HepG2 (cell line): ENCODE measurements around the gene TTPAL. TPM values are rescaled to one million over a fixed set of nuclear protein-coding genes. Genes with fewer than 3 reads are reported as not detected.
A peak's percentile ranks its signal among the peaks of the same experiment; 100 is the strongest.

Experiments used
- AHR ChIP-seq: IDR thresholded peaks from 2 replicates; pipeline ENCODE4 v1.6.1; 2018; ENCODE audit warnings: missing genetic modification reagents, missing compliant biosample characterization
- CCAR2 ChIP-seq: fragments of 200-400 bp; formaldehyde crosslinking; optimal IDR thresholded peaks from 2 replicates; pipeline ENCODE3; 2018; ENCODE audit warnings: low read depth, mild to moderate bottlenecking, low read length, moderate library complexity
- ELF3 ChIP-seq: IDR thresholded peaks from 2 replicates; pipeline ENCODE4 v1.6.1; 2016; ENCODE audit warnings: missing genetic modification reagents, missing compliant biosample characterization
- ETV6 ChIP-seq: sonication (generic); formaldehyde crosslinking; conservative IDR thresholded peaks from 2 replicates; pipeline ENCODE4 v1.4.0; 2020; ENCODE audit warnings: missing genetic modification reagents
- MAFK ChIP-seq, 2 experiments: IDR thresholded peaks in 1 of 2; conservative IDR thresholded peaks in 1 of 2; 2 replicates each; pipeline ENCODE4 v1.6.1; 2011; ENCODE audit warnings: improper control_type of control experiment in 2 of 2, low read length in 2 of 2
- MXD4 ChIP-seq: IDR thresholded peaks from 2 replicates; pipeline ENCODE4 v1.6.1; 2016; ENCODE audit warnings: mild to moderate bottlenecking, missing biosample characterization, missing genetic modification reagents
- PHF8 ChIP-seq: sonication (generic); formaldehyde crosslinking; IDR thresholded peaks from 2 replicates; pipeline ENCODE4 v1.5.0; 2020; ENCODE audit warnings: missing genetic modification reagents
- TCF12 ChIP-seq, 2 experiments: fragments of 450-650 bp in 1 of 2; sonication (generic) in 1 of 2; formaldehyde crosslinking in 1 of 2; IDR thresholded peaks; 2 replicates each; pipeline versions ENCODE4 v1.6.1 to v1.8.0; 2017 to 2022; ENCODE audit warnings: antibody characterized with exemption in 1 of 2, mild to moderate bottlenecking in 1 of 2, missing genetic modification reagents in 1 of 2, moderate library complexity in 1 of 2
- TEAD2 ChIP-seq: sonication (generic); formaldehyde crosslinking; IDR thresholded peaks from 2 replicates; pipeline ENCODE4 v1.9.0; 2021; ENCODE audit warnings: missing genetic modification reagents
- TOPORS ChIP-seq: sonication (generic); formaldehyde crosslinking; IDR thresholded peaks from 2 replicates; pipeline ENCODE4 v1.8.0; 2023; ENCODE audit warnings: mild to moderate bottlenecking, missing genetic modification reagents
- YY1 ChIP-seq: IDR thresholded peaks from 2 replicates; pipeline ENCODE4 v1.6.1; 2011; ENCODE audit warnings: low read length, low read depth, moderate library complexity, mild to moderate bottlenecking; ENCODE audit not compliant: insufficient read depth, insufficient replicate concordance
- ZNF549 ChIP-seq: sonication (generic); formaldehyde crosslinking; IDR thresholded peaks from 2 replicates; pipeline ENCODE4 v1.5.0; 2020; ENCODE audit warnings: missing genetic modification reagents
- ZNF557 ChIP-seq: sonication (generic); formaldehyde crosslinking; IDR thresholded peaks from 2 replicates; pipeline ENCODE4 v1.4.0; 2020; ENCODE audit warnings: missing genetic modification reagents
- ZNF616 ChIP-seq: sonication (generic); formaldehyde crosslinking; IDR thresholded peaks from 2 replicates; pipeline ENCODE4 v1.5.0; 2020; ENCODE audit warnings: low read depth, mild to moderate bottlenecking, missing genetic modification reagents
- ZNF788 ChIP-seq: sonication (generic); formaldehyde crosslinking; IDR thresholded peaks from 2 replicates; pipeline ENCODE4 v1.5.0; 2020; ENCODE audit warnings: mild to moderate bottlenecking, missing genetic modification reagents, borderline replicate concordance
- polyA plus RNA-seq, 8 experiments: library from polyadenylated mRNA; depleted of rRNA in 3 of 8; stranded (reverse) in 7 of 8; unstranded in 1 of 8; fragments of >200 nt; fragmentation: Illumina TruSeq in 4 of 8; extraction: Trizol in 4 of 8; gene quantifications; 2 replicates each; pipeline versions ENCODE4 v1.2.1 to v1.2.3, GENCODE V29; 2011 to 2016; ENCODE audit warnings: low read depth in 4 of 8, missing spikeins in 1 of 8, mixed read lengths in 1 of 8; ENCODE audit not compliant: insufficient read depth in 1 of 8
- total RNA-seq, 5 experiments: library from RNA; depleted of rRNA; stranded (reverse); fragments of >200 nt; fragmentation: Illumina TruSeq; extraction: Trizol; gene quantifications; 2 replicates each; pipeline ENCODE4 v1.2.3, GENCODE V29; 2016; ENCODE audit warnings: low read depth in 1 of 5
- TF ChIP-seq, protein P1 (sequence below): sonication (generic); formaldehyde crosslinking; IDR thresholded peaks from 2 replicates; pipeline ENCODE4 v1.4.0; 2020; ENCODE audit warnings: missing genetic modification reagents, mild to moderate bottlenecking, borderline replicate concordance
- TF ChIP-seq, protein P2 (sequence below), 2 experiments: sonication (generic) in 1 of 2; formaldehyde crosslinking in 1 of 2; IDR thresholded peaks; 2 replicates each; pipeline versions ENCODE4 v1.6.1 to v1.9.0; 2014 to 2022; ENCODE audit warnings: antibody characterized with exemption in 1 of 2, borderline replicate concordance in 1 of 2, inconsistent platforms in 1 of 2, low read depth in 1 of 2, missing genetic modification reagents in 1 of 2
- TF ChIP-seq, protein P3 (sequence below): sonication (generic); IDR thresholded peaks from 2 replicates; pipeline ENCODE4 v1.6.1; 2016; ENCODE audit warnings: low read depth, borderline replicate concordance
- TF ChIP-seq, protein P4 (sequence below): sonication (generic); formaldehyde crosslinking; IDR thresholded peaks from 2 replicates; pipeline ENCODE4 v1.9.0; 2022; ENCODE audit warnings: low read depth, missing genetic modification reagents

The TTPAL gene
- total and polyA plus RNA-seq, 2 of the 13 experiments (the other 11 are each of a cell fraction or from before 2014, with no cell fraction given) = 4.3 to 18.8 TPM

DNA sequence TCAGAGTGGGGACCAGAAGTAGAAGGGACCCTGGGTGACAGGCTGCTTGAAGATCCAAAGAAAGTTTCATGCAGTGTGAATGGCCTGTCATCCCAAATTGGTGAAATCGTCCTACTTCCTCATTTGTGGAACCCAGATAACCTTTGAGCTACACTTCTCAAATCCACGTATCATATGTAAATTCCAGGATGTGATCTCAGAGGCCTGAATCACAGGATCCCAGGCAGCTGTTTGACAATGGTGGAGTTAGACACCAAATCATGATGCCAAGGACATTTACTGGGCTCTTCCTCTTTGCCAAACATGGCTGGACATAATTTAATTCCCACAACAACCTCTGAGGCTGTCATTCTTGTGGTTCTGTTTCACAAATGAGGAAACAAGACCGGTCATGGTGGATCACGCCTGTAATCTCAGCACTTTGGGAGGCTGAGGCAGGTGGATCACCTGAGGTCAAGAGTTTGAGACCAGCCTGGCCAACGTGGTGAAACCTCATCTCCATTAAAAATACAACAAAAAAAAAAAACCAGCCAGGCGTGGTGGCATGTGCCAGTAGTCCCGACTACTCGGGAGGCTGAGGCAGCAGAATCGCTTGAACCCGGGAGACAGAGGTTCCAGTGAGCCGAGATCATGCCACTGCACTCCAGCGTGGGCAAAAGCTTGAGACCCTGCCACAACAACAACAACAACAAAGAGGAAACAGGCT, 39.9 kb upstream of the TTPAL start (continued):
- TF ChIP-seq TCF12 (IDR thresholded peaks at IDR 0.05) (no peak), TCF12 (CRISPR knock-in tag; IDR thresholded peaks at IDR 0.05) (no peak), TOPORS (CRISPR knock-in tag) (no peak), ELF3 (CRISPR knock-in tag) (peak; percentile 96), TEAD2 (CRISPR knock-in tag) (no peak), ZNF549 (CRISPR knock-in tag) (no peak), YY1 (peak; percentile 87), MXD4 (no peak), ETV6 (CRISPR knock-in tag) (no peak), MAFK (conservative IDR thresholded peaks at IDR 0.05 in 1 of 2, IDR thresholded peaks at IDR 0.05 in 1 of 2; ENCODE audit: low read length in 2 of 2) (no peak), AHR (CRISPR knock-in tag) (no peak), PHF8 (CRISPR knock-in tag) (peak; percentile 6; the same call in 1 of the 2 replicates), ZNF788 (CRISPR knock-in tag) (0 out of 2 replicates have a peak, but pooled peaks have one; percentile 23), ZNF557 (no peak), ZNF616 (no peak), CCAR2 (no peak)
- TF ChIP-seq, protein P1, sequence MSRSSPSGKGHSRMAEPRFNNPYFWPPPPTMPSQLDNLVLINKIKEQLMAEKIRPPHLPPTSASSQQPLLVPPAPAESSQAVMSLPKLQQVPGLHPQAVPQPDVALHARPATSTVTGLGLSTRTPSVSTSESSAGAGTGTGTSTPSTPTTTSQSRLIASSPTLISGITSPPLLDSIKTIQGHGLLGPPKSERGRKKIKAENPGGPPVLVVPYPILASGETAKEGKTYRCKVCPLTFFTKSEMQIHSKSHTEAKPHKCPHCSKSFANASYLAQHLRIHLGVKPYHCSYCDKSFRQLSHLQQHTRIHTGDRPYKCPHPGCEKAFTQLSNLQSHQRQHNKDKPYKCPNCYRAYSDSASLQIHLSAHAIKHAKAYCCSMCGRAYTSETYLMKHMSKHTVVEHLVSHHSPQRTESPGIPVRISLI (CRISPR knock-in tag) = peak; percentile 25; the same call in 1 of the 2 replicates
- TF ChIP-seq, protein P2, sequence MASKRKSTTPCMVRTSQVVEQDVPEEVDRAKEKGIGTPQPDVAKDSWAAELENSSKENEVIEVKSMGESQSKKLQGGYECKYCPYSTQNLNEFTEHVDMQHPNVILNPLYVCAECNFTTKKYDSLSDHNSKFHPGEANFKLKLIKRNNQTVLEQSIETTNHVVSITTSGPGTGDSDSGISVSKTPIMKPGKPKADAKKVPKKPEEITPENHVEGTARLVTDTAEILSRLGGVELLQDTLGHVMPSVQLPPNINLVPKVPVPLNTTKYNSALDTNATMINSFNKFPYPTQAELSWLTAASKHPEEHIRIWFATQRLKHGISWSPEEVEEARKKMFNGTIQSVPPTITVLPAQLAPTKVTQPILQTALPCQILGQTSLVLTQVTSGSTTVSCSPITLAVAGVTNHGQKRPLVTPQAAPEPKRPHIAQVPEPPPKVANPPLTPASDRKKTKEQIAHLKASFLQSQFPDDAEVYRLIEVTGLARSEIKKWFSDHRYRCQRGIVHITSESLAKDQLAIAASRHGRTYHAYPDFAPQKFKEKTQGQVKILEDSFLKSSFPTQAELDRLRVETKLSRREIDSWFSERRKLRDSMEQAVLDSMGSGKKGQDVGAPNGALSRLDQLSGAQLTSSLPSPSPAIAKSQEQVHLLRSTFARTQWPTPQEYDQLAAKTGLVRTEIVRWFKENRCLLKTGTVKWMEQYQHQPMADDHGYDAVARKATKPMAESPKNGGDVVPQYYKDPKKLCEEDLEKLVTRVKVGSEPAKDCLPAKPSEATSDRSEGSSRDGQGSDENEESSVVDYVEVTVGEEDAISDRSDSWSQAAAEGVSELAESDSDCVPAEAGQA (IDR thresholded peaks at IDR 0.05; ENCODE audit: low read depth) = no peak
- TF ChIP-seq, protein P2 (CRISPR knock-in tag; IDR thresholded peaks at IDR 0.05; ENCODE audit: borderline replicate concordance) = no peak
- TF ChIP-seq, protein P3, sequence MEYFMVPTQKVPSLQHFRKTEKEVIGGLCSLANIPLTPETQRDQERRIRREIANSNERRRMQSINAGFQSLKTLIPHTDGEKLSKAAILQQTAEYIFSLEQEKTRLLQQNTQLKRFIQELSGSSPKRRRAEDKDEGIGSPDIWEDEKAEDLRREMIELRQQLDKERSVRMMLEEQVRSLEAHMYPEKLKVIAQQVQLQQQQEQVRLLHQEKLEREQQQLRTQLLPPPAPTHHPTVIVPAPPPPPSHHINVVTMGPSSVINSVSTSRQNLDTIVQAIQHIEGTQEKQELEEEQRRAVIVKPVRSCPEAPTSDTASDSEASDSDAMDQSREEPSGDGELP = 0 out of 2 replicates have a peak, but pooled peaks have one; percentile 44
- TF ChIP-seq, protein P4, sequence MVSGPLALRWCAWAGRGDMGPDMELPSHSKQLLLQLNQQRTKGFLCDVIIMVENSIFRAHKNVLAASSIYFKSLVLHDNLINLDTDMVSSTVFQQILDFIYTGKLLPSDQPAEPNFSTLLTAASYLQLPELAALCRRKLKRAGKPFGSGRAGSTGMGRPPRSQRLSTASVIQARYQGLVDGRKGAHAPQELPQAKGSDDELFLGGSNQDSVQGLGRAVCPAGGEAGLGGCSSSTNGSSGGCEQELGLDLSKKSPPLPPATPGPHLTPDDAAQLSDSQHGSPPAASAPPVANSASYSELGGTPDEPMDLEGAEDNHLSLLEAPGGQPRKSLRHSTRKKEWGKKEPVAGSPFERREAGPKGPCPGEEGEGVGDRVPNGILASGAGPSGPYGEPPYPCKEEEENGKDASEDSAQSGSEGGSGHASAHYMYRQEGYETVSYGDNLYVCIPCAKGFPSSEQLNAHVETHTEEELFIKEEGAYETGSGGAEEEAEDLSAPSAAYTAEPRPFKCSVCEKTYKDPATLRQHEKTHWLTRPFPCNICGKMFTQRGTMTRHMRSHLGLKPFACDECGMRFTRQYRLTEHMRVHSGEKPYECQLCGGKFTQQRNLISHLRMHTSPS (CRISPR knock-in tag) = no peak
